ENCODE data around the gene CFAP100.

The CFAP100 gene

DNA sequence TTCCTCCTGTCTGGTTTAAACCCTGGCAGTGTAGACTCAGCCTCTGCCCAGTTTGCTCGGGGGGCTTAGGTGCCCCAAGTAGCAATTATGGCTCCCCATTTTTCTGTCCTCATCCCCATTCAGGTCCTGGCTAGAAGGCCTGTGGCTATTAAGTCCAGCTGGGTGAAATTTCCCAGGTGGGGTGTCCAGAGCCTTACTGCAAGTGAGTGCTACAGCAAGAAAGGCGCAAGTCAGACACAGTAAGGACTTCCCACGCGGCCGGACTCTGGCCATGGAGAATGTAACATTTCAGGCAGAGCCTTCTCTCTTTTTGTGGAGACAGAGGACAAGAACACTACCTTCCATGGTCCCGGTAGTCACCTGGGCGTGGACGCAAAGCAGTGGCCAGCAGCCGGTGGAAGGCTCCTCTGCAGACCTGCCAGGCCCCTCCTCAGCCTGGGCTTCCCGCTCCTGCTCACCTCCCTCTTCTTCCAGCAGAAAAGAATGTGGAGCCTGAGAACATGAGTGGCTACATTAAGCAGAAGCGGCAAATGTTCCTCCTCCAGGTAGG is 23.3 kb downstream of the CFAP100 start:
- Mint-ChIP-seq H3K36me3 (no peaks in the 10 kb centered on the region), H3K27ac (no peak overlapping the region), H3K4me3 (no peak overlapping the region), H3K4me1 (peaks cover 8% of the 10 kb centered on the region), H3K9me3 (no peaks in the 10 kb centered on the region)
- no peak for DNase-seq (ENCODE audit: low spot score in 2 of 2)
- no peak for ATAC-seq

DNA sequence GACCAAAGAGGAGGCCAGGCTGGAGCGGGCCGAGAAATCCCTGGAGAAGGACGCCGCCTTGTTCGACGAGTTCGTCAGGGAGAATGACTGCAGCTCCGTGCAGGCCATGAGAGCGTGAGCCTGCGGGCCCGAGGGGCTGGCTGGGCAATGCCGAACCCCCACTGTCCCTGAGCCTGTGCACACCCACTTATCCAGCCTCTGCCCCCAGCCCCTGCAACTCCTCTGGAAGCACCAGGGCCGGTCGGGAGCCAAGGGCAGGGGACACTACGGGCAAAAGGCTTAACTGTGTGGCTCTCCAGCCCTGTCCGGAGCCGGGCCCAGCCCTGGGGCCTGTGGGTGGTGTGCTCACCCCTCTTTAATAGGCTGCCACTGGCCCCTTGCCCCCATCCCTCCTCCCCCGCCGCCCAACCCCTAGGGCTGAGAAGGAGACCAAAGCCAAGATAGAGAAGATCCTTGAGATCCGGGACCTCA is 24.0 kb downstream of the CFAP100 start:
- H3K4me3 Mint-ChIP-seq = no peak overlapping the region

DNA sequence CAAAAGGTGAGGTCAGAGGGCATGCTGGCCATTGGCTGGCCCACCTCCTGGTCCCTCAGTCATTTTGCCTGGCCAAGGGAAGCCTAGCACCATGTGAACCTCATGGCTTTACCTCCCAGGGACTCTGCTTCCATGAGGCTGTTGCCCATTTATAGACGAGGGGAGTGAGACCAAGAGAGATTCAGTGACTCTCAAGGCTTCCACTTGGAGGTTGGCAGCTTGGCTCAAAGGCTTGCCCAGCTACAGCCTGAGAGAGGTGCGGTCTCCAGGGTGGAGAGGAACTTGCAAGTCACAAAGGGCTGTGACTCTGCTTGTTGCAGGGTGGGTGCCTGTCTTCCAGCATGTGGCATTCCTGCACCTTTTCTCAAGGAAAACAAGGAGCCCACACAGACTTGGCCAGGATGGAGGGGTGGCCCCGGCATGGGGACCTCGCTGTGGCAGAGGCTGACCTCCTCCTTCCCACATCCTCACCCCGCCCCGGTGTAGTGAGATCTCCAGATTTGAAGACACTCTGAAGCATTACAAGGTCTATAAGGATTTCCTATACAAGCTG is 24.5 kb downstream of the CFAP100 start:
- Mint-ChIP-seq H3K27ac (no peak overlapping the region), H3K36me3 (no peaks in the 10 kb centered on the region), H3K9me3 (no peaks in the 10 kb centered on the region), H3K4me3 (no peak overlapping the region), H3K4me1 (peaks cover 8% of the 10 kb centered on the region)
- no peak for DNase-seq (ENCODE audit: low spot score in 2 of 2)
- no peak for ATAC-seq

More for the DNA sequence above, 24.0 kb downstream of the CFAP100 start:
- no peak for DNase-seq (ENCODE audit: low spot score in 2 of 2)
- H3K27ac Mint-ChIP-seq = no peak overlapping the region
- H3K36me3 Mint-ChIP-seq = no peaks in the 10 kb centered on the region
- ATAC-seq = no peak
- H3K4me1 Mint-ChIP-seq = peaks cover 8% of the 10 kb centered on the region
- no peaks in the 10 kb centered on the region for H3K9me3 Mint-ChIP-seq

DNA sequence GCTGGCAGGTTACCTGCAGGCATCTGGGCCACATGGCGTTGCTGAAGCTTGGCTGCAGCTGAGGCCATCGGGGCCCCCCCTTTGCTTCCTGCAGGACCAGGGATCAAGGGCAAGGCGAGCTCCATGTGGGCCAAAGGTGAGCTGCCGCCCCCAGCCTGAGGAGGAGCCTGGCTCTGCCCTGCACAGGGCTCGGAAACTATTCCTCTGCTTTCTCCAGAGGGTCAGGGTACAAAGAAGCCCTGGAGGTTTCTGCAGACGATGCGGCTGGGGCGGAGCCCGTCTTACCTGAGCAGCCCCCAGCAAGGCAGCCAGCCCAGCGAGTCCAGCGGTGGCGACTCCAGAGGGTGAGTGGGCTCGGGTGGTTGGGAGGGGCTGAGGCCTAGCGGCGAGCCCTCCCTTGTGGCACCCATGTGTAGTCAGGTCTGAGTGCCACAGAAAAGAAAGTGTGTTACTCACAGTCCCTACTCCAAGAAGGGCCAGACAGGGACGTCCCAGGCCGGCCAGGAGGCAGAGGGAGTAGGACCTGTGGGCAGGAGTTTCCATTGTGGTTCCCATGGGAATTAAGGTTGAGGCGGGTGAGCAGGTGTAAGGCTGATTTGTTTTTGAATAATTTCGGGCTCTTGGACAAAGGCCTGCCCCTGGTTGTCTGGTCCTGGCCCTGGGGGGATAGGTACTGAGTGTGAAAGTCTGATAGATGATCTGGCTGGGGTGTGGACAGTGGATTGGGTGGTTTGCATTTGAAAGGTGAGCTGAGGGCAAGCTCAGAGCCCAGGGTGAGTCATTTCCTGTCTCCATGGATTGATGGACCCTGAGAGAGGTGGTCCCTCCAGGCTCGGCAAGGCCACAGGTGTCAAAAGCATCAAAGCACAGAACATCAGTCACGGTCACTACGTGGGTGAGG is 25.4 kb downstream of the CFAP100 start:
- ATAC-seq = no peak
- Mint-ChIP-seq H3K4me1 (peaks cover 8% of the 10 kb centered on the region), H3K27ac (no peak overlapping the region), H3K9me3 (no peaks in the 10 kb centered on the region), H3K36me3 (no peaks in the 10 kb centered on the region), H3K4me3 (no peak overlapping the region)
- no peak for DNase-seq (ENCODE audit: low spot score in 2 of 2)

DNA sequence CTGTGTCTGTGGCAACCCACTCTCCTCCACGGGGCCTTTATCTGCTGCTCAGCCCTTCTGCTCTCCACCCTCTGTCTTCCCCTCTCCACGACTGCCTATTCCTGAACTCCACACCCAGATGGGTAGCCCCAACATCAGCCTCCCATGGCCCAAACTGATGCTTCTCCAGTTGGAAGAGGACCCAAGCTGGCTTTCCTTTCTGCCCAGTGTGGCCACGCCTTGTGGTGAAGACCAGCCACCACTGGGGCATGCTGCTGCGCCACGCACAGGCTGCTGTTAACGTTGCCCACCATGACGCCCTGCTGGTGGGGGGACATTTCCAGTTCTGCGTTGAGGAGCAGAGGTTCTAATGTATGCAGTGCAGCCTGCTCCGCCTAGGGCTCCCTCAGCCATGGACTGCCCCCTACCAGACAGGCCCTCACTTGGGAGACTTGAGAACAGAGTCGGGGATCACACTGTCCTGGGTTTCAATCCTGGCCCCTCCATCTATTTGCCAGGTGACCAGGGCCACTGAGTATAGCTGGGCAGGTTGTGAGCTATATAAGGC is 26.9 kb downstream of the CFAP100 start:
- peak; percentile 8 for ATAC-seq
- Mint-ChIP-seq H3K27ac (no peak overlapping the region), H3K9me3 (peaks cover 3% of the 10 kb centered on the region), H3K4me1 (peaks cover 8% of the 10 kb centered on the region), H3K4me3 (no peak overlapping the region), H3K36me3 (no peaks in the 10 kb centered on the region)
- DNase-seq (ENCODE audit: low spot score in 2 of 2) = no peak

DNA sequence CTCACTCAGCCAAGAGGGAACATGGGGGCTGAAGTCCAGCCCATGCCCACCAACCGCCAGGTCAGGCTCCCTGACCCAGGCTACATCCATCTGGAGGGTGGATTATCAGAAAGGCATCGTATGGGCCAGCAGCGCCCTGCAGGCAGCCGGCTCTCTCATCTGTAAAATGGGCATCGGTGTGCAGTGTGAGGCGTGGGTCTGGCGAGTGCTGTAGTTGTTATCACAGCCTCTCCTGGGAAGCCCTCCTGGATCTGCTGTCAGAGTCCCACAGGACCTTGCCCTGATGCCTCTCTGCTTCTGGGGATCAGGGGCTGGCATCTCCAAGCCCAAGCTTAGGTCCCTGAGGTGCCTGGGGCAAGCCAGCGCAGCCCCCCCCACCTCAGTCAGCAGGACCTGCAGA is 27.4 kb downstream of the CFAP100 start:
- Mint-ChIP-seq H3K4me1 (peaks cover 8% of the 10 kb centered on the region), H3K9me3 (peaks cover 5% of the 10 kb centered on the region), H3K4me3 (no peak overlapping the region), H3K36me3 (no peaks in the 10 kb centered on the region), H3K27ac (no peak overlapping the region)
- DNase-seq (ENCODE audit: low spot score in 2 of 2) (no peak), ATAC-seq (peak; percentile 16)

DNA sequence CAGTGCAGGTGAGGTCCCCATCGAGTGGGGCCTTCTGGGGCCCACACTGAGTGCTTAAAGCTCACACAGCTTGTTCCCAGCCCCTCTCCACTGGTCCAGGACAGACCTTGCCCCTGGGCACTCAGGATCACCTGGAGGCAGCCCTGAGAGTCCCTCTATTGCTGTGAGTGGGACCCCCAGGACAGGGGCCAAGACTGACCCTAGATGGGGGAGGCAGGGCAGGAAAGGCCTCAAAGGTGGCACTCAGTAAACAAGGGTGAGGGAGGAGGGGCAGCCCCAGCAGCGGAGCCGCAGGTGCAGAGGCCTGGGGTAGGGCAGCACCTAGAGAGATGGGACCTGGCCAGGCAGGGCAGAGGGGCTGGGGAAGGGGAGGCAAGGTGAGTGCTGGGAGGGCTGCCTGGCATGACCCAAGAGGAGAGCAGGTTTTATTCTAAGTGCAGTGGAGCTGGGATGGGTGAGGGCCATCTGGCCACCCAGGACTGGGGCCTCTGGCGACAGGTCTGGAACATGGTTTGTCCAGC is 27.9 kb downstream of the CFAP100 start:
- Mint-ChIP-seq H3K27ac (no peak overlapping the region), H3K9me3 (peaks cover 7% of the 10 kb centered on the region), H3K36me3 (no peaks in the 10 kb centered on the region), H3K4me1 (peaks cover 8% of the 10 kb centered on the region), H3K4me3 (no peak overlapping the region)
- DNase-seq (ENCODE audit: low spot score in 2 of 2) (no peak), ATAC-seq (no peak)

DNA sequence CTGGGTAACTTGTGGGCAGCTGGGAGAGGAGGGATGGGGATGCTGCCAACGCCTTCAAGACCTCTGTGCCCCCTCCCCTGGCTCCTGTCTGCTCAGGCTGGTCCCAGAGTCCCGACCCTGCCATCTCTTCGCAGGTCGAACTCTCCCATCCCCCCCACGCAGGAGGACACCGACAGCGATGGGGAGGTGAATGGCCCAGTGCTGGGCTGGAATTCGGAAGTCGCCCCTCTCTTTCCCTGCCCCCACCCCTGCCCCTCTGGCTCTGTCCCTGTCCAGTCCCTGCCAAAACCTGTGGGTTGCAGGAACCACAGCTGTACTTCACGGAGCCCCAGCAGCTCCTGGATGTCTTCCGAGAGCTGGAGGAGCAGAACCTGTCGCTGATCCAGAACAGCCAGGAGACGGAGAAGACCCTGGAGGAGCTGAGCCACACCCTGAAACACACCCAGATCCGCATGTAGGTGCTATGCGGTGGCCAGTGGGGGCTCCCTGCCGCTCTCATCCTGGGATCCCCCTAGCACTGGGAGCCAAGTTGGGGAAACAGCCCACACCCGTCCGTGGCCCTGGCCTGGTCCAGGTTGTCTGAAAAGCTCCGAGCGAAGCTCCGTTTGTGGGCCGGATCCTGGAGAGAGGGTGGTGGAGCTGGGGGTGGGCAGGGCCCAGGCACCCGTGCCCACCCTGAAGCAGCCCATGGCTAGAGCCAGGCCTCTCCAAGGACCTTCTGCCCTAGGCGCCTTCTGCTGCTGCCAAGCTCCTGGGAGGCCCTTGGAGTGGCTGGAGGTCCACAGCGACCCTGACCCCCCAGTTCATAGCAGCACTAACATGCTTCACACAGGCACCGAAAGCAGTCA is 28.7 kb downstream of the CFAP100 start:
- ATAC-seq = no peak
- peaks cover 8% of the 10 kb centered on the region for H3K9me3 Mint-ChIP-seq
- no peaks in the 10 kb centered on the region for H3K36me3 Mint-ChIP-seq
- H3K4me3 Mint-ChIP-seq = no peak overlapping the region
- peaks cover 8% of the 10 kb centered on the region for H3K4me1 Mint-ChIP-seq
- no peak overlapping the region for H3K27ac Mint-ChIP-seq
- no peak for DNase-seq (ENCODE audit: low spot score in 2 of 2)

DNA sequence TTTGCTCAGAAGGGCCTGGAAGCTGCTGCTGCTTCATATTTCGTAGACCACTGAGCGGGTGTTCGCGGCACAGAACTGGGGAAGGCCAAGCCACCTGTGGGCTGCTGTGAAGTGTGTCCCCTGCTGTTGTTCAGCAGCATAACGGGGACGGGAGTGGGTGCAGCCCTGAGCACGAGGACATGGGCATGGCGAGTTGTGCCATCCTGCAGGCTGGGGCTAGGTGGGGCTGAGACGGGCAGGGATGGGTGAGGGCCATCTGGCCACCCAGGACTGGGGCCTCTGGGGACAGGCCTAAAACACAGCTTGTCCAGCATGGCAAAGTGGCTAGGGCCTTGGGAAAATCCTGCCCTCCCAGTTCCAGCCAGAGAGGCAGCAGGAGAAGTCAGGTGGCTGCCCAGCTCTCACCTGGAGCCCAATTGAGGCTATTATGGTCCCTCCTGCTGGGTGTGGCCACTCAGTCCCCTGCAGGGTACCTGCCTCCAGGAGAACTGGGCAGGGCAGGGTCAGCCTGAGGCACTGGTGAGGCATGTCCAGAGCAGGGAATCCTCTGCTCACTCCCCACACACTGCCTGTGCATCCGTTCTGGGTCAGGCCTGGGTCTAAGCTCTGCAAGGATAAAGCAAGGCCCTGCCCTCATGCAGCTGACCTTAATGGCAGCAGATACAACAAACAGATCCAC is 29.5 kb downstream of the CFAP100 start:
- Mint-ChIP-seq H3K4me3 (no peak overlapping the region), H3K27ac (no peak overlapping the region), H3K4me1 (peaks cover 8% of the 10 kb centered on the region), H3K36me3 (no peaks in the 10 kb centered on the region), H3K9me3 (peaks cover 8% of the 10 kb centered on the region)
- DNase-seq (ENCODE audit: low spot score in 2 of 2) (no peak), ATAC-seq (no peak)

DNA sequence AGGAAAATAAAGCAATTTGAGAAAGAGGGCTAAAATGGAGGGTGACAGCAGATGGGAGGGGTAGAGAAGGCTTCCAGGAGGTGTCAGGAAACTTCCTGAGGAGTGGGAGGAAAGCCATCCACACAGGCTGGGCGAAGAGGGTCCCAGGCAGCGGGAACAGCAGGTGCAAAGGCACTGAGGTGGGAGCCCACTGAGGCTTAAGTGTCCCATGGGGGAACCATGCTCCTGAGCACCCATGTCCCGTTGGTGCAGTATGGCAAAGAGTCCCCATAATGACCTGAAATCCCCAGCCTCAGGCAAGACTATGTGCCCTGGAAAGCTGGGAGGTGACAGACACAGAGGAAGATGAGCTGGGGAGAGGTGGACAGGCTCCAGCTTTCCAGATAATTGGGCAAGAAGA is 30.0 kb downstream of the CFAP100 start:
- no peak overlapping the region for H3K27ac Mint-ChIP-seq
- peaks cover 8% of the 10 kb centered on the region for H3K9me3 Mint-ChIP-seq
- peaks cover 8% of the 10 kb centered on the region for H3K4me1 Mint-ChIP-seq
- no peaks in the 10 kb centered on the region for H3K36me3 Mint-ChIP-seq
- DNase-seq (ENCODE audit: low spot score in 2 of 2) (no peak), ATAC-seq (no peak)
- no peak overlapping the region for H3K4me3 Mint-ChIP-seq

DNA sequence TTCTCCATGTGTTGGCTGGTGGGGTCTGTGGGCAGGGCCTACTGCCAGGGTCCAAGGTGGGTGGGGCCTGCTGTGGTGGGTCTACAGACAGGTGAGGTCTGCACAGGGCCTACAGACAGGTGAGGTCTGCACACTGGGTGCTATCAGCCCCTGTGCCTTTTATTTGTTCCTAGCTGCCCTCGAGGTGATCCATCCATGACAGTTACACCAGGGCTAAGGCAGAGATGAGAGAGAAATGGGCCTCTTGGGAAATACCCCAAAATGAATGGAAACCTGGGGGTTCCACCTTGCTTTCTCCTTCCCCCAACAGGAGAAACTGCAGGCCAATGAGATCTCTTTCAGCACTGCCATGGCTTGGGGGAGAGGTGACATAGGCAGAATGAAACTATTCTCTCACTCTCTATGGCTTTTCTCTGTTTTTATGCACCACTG is 36.4 kb downstream of the CFAP100 start:
- peak; percentile 32 for ATAC-seq
- H3K9me3 Mint-ChIP-seq = peaks cover 5% of the 10 kb centered on the region
- H3K27ac Mint-ChIP-seq = no peak overlapping the region
- H3K4me3 Mint-ChIP-seq = no peak overlapping the region
- H3K36me3 Mint-ChIP-seq = no peaks in the 10 kb centered on the region
- no peak for DNase-seq (ENCODE audit: low spot score in 2 of 2)
- H3K4me1 Mint-ChIP-seq = no peaks in the 10 kb centered on the region

DNA sequence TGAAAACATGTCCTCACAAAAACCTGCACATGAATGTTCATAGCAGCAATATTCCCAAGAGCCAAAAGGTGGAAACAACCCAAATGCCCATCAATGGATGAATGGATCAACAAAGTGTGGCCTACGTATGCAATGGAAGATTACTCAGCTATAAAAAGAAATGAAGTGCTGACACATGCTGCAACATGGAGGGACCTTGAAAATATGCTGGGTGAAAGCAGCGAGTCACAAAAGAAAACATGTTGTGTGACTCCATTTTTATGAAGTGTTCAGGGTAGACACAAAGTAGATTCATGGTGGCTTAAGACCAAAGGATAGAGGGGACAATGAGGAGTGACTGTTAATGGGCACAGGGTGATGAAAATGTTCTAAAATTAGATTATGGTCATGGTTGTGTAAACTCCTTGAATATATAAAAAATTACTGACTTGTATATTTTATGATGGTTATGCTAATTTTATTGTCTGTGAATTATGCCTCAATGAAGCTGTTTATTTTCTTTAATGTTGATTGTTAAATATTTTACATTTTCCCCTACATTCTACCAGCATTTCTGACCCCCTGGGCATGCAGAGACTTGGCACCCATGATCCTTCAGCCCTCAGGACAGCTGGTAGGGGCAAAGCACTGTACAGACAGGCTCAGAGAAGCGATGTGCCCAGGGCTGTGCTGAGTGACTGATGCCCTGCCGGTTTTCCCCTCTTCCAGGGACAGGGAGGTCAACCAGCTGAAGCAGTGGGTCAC is 37.8 kb downstream of the CFAP100 start:
- ATAC-seq (no peak), DNase-seq (ENCODE audit: low spot score in 2 of 2) (no peak)
- Mint-ChIP-seq H3K36me3 (peaks cover 13% of the 10 kb centered on the region), H3K4me1 (no peaks in the 10 kb centered on the region), H3K27ac (no peak overlapping the region), H3K4me3 (no peak overlapping the region), H3K9me3 (peaks cover 2% of the 10 kb centered on the region)

DNA sequence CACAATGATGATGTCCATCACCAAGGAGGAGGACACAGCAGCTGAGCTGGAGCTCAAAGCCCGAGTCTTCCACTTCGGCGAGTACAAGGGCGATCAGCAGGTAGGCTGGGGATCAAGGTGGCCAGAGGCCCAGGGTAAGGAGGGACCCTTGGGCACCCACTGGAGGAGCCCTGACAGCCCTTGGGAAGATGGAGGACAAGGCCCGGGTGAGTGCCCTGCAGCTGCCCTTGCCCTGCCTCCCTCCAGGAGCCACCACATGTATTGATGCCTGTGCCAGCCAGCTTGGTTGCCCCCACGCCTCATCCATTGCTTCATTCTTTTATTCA is 38.4 kb downstream of the CFAP100 start:
- Mint-ChIP-seq H3K36me3 (peaks cover 18% of the 10 kb centered on the region), H3K9me3 (no peaks in the 10 kb centered on the region), H3K4me1 (no peaks in the 10 kb centered on the region), H3K27ac (peak overlapping the region; percentile 26), H3K4me3 (no peak overlapping the region)
- DNase-seq (ENCODE audit: low spot score in 2 of 2) (no peak), ATAC-seq (no peak)
